A549 (cell line): ENCODE data around the gene HCST. TPM values are rescaled to one million over a fixed set of nuclear protein-coding genes. Genes with fewer than 3 reads are reported as not detected.

Source experiments
- ATAC-seq, 2 experiments: fragments of 200-7000 bp in 1 of 2; fragments of >200 bp in 1 of 2; cut with Nextera tagmentation in 1 of 2; cut with Tn5 transposase in 1 of 2; 3 replicates each; pipeline versions ENCODE4 v1.8.0 to v1.9.1; 2018 to 2020; ENCODE audit warnings: mild to moderate bottlenecking in 1 of 2, moderate library complexity in 1 of 2
- CTCF ChIA-PET: fragments of 300-600 bp; sonication (Branson Sonifier 250); formaldehyde crosslinking; extraction: SDS; loops from one replicate; lab custom pipeline; 2021; ENCODE audit warnings: antibody characterized with exemption, inconsistent platforms; lab: Yijun Ruan, JAX
- POLR2A ChIA-PET: fragments of 350-600 bp; formaldehyde crosslinking; extraction: SDS; loops from one replicate; lab custom pipeline; 2021; ENCODE audit warnings: antibody characterized with exemption, inconsistent platforms; lab: Yijun Ruan, JAX
- DNase-seq, 2 experiments: peaks; one replicate each; pipeline versions ENCODE4 v3.0.0 to v3.0.0-alpha.2; 2011 to 2016; ENCODE audit warnings: low read depth in 1 of 2, low spot score in 1 of 2
- FAIRE-seq: peaks from 2 replicates; lab custom pipeline; 2011; peaks lifted over from hg19 to GRCh38; lab: Jason Lieb, UNC
- H3K27ac ChIP-seq, 2 experiments: fragments of >200 bp; sonication (Bioruptor Twin); formaldehyde crosslinking; 3 replicates each; pipeline ENCODE4 v1.5.1; 2016 to 2017
- H3K4me1 ChIP-seq: fragments of >200 bp; sonication (Bioruptor Twin); formaldehyde crosslinking; 3 replicates; pipeline ENCODE4 v1.6.1; 2016
- H3K4me2 ChIP-seq: fragments of >200 bp; sonication (Bioruptor Twin); formaldehyde crosslinking; 3 replicates; pipeline ENCODE4 v1.6.1; 2016
- H3K4me3 ChIP-seq: fragments of >200 bp; sonication (Bioruptor Twin); formaldehyde crosslinking; 3 replicates; pipeline ENCODE4 v1.5.1; 2016
- H3K9me3 ChIP-seq: fragments of >200 bp; sonication (Bioruptor Twin); formaldehyde crosslinking; 3 replicates; pipeline ENCODE4 v1.6.1; 2016
- BCL3 ChIP-seq: fragments of >200 bp; sonication (Bioruptor Twin); formaldehyde crosslinking; IDR thresholded peaks from 3 replicates; pipeline ENCODE4 v1.6.1; 2016
- CBX2 ChIP-seq: fragments of 200-600 bp; sonication (generic); IDR thresholded peaks from 2 replicates; pipeline ENCODE4 v1.6.1; 2016; ENCODE audit warnings: low read depth, mild to moderate bottlenecking, borderline replicate concordance
- CHD2 ChIP-seq: fragments of 150-350 bp; IDR thresholded peaks from 2 replicates; pipeline ENCODE4 v1.6.1; 2014; ENCODE audit warnings: low read length; ENCODE audit not compliant: partially characterized antibody
- CHD4 ChIP-seq: fragments of 200-600 bp; sonication (generic); IDR thresholded peaks from 2 replicates; pipeline ENCODE4 v1.6.1; 2016; ENCODE audit warnings: antibody characterized with exemption, mild to moderate bottlenecking, borderline replicate concordance
- EHF ChIP-seq: fragments of 250-450 bp; sonication (Bioruptor Pico); IDR thresholded peaks from 2 replicates; pipeline ENCODE4 v1.5.0; 2020; ENCODE audit warnings: mild to moderate bottlenecking
- FOSL2 ChIP-seq, 2 experiments: fragments of 450-650 bp in 1 of 2; fragments of >200 bp in 1 of 2; sonication (Bioruptor Twin) in 1 of 2; formaldehyde crosslinking; IDR thresholded peaks; 2 replicates each; pipeline versions ENCODE4 v1.5.0 to v1.6.1; 2016 to 2020; ENCODE audit warnings: mild to moderate bottlenecking in 1 of 2, moderate library complexity in 1 of 2
- GATA3 ChIP-seq: IDR thresholded peaks from 2 replicates; pipeline ENCODE4 v1.6.1; 2012; ENCODE audit warnings: borderline replicate concordance
- HMGXB4 ChIP-seq: fragments of 250-450 bp; sonication (Bioruptor Pico); IDR thresholded peaks from 2 replicates; pipeline ENCODE4 v1.5.0; 2021; ENCODE audit warnings: mild to moderate bottlenecking, moderate library complexity, borderline replicate concordance
- HOXB5 ChIP-seq: fragments of 250-450 bp; sonication (Bioruptor Pico); IDR thresholded peaks from 2 replicates; pipeline ENCODE4 v1.5.0; 2020; ENCODE audit warnings: mild to moderate bottlenecking, moderate library complexity
- MAFK ChIP-seq: fragments of 450-650 bp; IDR thresholded peaks from 2 replicates; pipeline ENCODE4 v1.6.1; 2014; ENCODE audit not compliant: partially characterized antibody
- NFE2L2 ChIP-seq: fragments of 150-350 bp; conservative IDR thresholded peaks from 2 replicates; pipeline ENCODE4 v1.6.1; 2014; ENCODE audit warnings: low read length
- NPAS2 ChIP-seq: fragments of 250-450 bp; sonication (Bioruptor Pico); IDR thresholded peaks from 2 replicates; pipeline ENCODE4 v1.8.0; 2022; ENCODE audit warnings: mild to moderate bottlenecking, moderate library complexity, borderline replicate concordance
- PBX3 ChIP-seq: IDR thresholded peaks from 2 replicates; pipeline ENCODE4 v1.6.1; 2012
- POLR2A ChIP-seq: IDR thresholded peaks from 2 replicates; pipeline ENCODE4 v1.6.1; 2012; ENCODE audit warnings: mild to moderate bottlenecking, low read length
- RARB ChIP-seq: fragments of 250-450 bp; sonication (Bioruptor Pico); IDR thresholded peaks from 2 replicates; pipeline ENCODE4 v1.8.0; 2021; ENCODE audit warnings: mild to moderate bottlenecking, moderate library complexity
- RNF2 ChIP-seq: fragments of 200-600 bp; sonication (generic); IDR thresholded peaks from 2 replicates; pipeline ENCODE4 v1.6.1; 2016; ENCODE audit warnings: low read depth, mild to moderate bottlenecking, antibody characterized with exemption, moderate library complexity, borderline replicate concordance
- SREBF2 ChIP-seq: fragments of 450-650 bp; IDR thresholded peaks from 2 replicates; pipeline ENCODE4 v1.6.1; 2014; ENCODE audit warnings: mild to moderate bottlenecking, moderate library complexity
- TP53 ChIP-seq: fragments of 250-450 bp; sonication (Bioruptor Pico); IDR thresholded peaks from 2 replicates; pipeline ENCODE4 v1.5.0; 2021; ENCODE audit warnings: mild to moderate bottlenecking, moderate library complexity
- ZFP36 ChIP-seq: fragments of 450-650 bp; IDR thresholded peaks from 2 replicates; pipeline ENCODE4 v1.6.1; 2014; ENCODE audit warnings: borderline replicate concordance; ENCODE audit not compliant: partially characterized antibody
- ZSCAN20 ChIP-seq: fragments of 250-450 bp; sonication (Bioruptor Pico); IDR thresholded peaks from 2 replicates; pipeline ENCODE4 v1.8.0; 2022; ENCODE audit warnings: mild to moderate bottlenecking, moderate library complexity
- whole genome bisulfite sequencing: methylation state at CpG from one replicate; pipeline ENCODE4 v1.1.6; 2017; ENCODE audit errors: missing lambda C conversion rate; 5-methylcytosine and 5-hydroxymethylcytosine counted together
- polyA plus RNA-seq, 4 experiments: library from polyadenylated mRNA; depleted of rRNA in 3 of 4; stranded (reverse); fragments of >200 nt; fragmentation: RNase III in 1 of 4; extraction: RNeasy Plus Mini Kit Qiagen cat#74134 plus additional on column Dnase treatment in 1 of 4; gene quantifications; 2 replicates in 3 of 4; 3 replicates in 1 of 4; pipeline ENCODE4 v1.2.3, GENCODE V29; 2011 to 2017

The HCST gene
- polyA plus RNA-seq, 2 of the 4 experiments (the other 2 are of a cell fraction): 0.49 TPM; not detected in 1

GRCh38 chr19:35896643-35897040 lies 5.7 kb upstream of the HCST start:
- DNase-seq (no peak), ATAC-seq (no peak), FAIRE-seq (no peak)
- Histone ChIP-seq H3K4me1 (peaks cover 15% of the 10 kb centered on the region), H3K4me3 (no peak overlapping the region), H3K27ac (no peak overlapping the region), H3K9me3 (no peaks in the 10 kb centered on the region), H3K4me2 (no peak overlapping the region)
- ChIA-PET CTCF (interaction anchor here (1.4 to 9.8 kb wide), 4 partner anchors 12 to 35 kb away, joined by 7 to 125 read pairs (median 8); no protein-coding TSS in a partner anchor), POLR2A (no interaction called here)
- WGBS: 93% methylated on average over 13 of the region's 13 CpGs
- TF ChIP-seq POLR2A (no peak), ZSCAN20 (no peak), HOXB5 (CRISPR knock-in tag) (no peak), MAFK (no peak), NPAS2 (CRISPR knock-in tag) (no peak), FOSL2 (IDR thresholded peaks at IDR 0.05) (no peak), FOSL2 (CRISPR knock-in tag; IDR thresholded peaks at IDR 0.05) (no peak), HMGXB4 (CRISPR knock-in tag) (no peak), EHF (CRISPR knock-in tag) (no peak), GATA3 (no peak), TP53 (CRISPR knock-in tag) (no peak), NFE2L2 (no peak), CBX2 (no peak), CHD2 (no peak), CHD4 (no peak), RNF2 (no peak), BCL3 (no peak), ZFP36 (no peak)

- ChIA-PET POLR2A (interaction anchor here (0.7 kb wide), 1 partner anchor 14 kb away, joined by 3 read pairs; no protein-coding TSS in a partner anchor), CTCF (interaction anchor here (0.6 to 9.8 kb wide), 7 partner anchors 9 to 403 kb away, joined by 3 to 125 read pairs (median 7); no protein-coding TSS in a partner anchor)
- H3K4me1 ChIP-seq: peaks cover 19% of the 10 kb centered on the region
- FAIRE-seq (no peak), DNase-seq (no peak), ATAC-seq (no peak)
- TF ChIP-seq NPAS2 (CRISPR knock-in tag): no peak
- TF ChIP-seq ZFP36: no peak
- no peak for TF ChIP-seq SREBF2
- TF ChIP-seq RARB: no peak
- no peak for TF ChIP-seq PBX3
- no peaks in the 10 kb centered on the region for H3K9me3 ChIP-seq
- no peak overlapping the region for H3K4me3 ChIP-seq
- H3K4me2 ChIP-seq: no peak overlapping the region
- no peak overlapping the region for H3K27ac ChIP-seq
- WGBS: 95% methylated on average over 13 of the region's 13 CpGs
Measured at GRCh38 chr19:35897706-35898451, 4.5 kb upstream of the HCST start.
